ENCODE measurements around the gene CPA1.

DNA sequence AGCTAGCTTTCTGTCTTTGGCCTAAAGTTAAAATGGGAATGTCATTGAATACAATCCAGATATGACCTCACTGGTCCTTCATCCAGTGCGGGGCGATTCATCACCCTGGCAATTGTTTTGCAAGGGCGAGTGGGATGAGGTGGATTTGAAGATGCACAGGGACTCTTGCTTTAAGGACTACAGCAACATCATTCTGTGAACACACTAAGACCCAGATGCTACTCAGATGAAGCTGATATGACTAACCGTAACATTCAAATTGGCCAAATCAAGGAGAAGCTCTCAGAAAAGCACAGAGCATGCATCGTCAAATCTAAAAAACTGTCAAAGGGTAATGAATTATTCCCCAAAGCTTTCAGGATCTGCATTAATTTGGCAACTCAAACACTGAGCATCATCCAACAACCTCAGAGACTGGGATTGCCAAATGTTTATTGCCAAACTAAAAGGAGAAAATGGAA is 12.8 kb downstream of the CPA1 start:
- TF ChIP-seq, protein P1, sequence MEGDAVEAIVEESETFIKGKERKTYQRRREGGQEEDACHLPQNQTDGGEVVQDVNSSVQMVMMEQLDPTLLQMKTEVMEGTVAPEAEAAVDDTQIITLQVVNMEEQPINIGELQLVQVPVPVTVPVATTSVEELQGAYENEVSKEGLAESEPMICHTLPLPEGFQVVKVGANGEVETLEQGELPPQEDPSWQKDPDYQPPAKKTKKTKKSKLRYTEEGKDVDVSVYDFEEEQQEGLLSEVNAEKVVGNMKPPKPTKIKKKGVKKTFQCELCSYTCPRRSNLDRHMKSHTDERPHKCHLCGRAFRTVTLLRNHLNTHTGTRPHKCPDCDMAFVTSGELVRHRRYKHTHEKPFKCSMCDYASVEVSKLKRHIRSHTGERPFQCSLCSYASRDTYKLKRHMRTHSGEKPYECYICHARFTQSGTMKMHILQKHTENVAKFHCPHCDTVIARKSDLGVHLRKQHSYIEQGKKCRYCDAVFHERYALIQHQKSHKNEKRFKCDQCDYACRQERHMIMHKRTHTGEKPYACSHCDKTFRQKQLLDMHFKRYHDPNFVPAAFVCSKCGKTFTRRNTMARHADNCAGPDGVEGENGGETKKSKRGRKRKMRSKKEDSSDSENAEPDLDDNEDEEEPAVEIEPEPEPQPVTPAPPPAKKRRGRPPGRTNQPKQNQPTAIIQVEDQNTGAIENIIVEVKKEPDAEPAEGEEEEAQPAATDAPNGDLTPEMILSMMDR (IDR thresholded peaks at IDR 0.05), result no peak
- no peak for TF ChIP-seq POLR2A (IDR thresholded peaks at IDR 0.05)
